Dermis blood vessel endothelial cell (primary cell): ENCODE measurements around the gene CAVIN2. TPM values are rescaled to one million over a fixed set of nuclear protein-coding genes. Genes with fewer than 3 reads are reported as not detected.

ENCODE experiments used
- DNase-seq: peaks from one replicate; pipeline ENCODE4 v3.0.0; 2010
- total RNA-seq: library from RNA; depleted of rRNA; stranded (reverse); fragments of >200 nt; gene quantifications from 2 replicates; pipeline ENCODE4 v1.2.3, GENCODE V29; 2014

The CAVIN2 gene
- total RNA-seq, 1 donor from 2014 or later = 430 TPM

DNA sequence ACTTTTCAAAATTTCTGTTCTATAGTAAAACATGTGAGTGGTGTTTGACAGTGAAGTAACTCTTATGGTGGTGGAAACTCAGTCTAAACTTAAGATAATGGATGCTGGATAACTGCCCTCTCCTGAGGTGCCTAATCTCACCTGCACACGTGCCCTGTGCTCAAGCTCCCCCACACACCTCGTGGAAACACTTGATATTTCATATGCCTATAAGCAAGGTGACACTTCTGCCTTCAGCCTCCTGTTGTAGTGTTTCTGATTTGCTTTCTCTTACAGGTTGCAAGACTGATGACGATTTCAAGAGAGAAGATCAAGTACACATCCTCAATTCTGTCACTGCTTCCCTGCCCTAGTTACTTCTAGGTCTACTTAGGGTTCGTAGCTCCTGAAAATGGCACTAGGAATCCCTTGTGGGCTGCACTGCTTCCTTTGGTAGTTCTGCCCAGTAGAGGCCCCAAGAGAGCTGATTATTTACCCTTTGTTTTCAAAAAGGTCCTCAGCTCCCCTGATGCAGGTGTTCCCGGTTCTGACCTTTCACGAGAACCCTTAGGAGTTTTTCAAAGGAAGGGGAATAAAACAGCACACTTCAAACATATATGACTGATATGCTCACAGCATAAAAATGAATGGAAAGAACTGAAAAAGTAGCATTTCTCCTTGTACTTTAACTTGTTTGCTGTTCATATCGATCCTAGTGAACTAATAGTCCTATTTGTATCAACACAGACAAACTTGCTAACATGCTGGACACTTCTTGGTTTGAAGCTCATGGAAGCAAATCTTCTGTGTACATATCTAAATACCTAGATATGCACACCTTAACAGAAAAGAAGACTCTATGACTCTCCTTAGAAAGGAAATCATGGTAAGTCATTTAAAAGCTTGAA lies 6.7 kb downstream of the CAVIN2 start:
- DNase-seq = peak; percentile 47

DNA sequence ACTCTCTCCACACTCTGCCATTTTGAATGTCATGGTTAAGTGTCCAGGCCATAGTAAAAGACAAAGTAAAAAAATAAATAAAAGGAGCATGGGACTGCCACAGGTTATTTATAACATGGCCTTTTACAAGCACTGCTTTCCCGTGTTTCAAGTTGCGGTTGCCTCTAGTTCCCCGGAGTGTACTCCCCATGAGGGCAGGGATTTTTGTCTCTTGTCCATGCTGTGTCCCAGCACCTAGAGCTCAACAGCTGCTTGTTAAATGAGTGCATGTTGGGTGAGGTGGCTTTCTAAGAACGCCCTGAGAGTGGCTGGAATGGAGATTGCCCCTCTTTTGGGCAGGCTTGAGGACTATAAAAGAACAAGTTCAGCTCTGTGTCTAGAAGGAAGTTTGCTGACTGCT lies 8.4 kb downstream of the CAVIN2 start:
- peak; percentile 42 for DNase-seq

DNA sequence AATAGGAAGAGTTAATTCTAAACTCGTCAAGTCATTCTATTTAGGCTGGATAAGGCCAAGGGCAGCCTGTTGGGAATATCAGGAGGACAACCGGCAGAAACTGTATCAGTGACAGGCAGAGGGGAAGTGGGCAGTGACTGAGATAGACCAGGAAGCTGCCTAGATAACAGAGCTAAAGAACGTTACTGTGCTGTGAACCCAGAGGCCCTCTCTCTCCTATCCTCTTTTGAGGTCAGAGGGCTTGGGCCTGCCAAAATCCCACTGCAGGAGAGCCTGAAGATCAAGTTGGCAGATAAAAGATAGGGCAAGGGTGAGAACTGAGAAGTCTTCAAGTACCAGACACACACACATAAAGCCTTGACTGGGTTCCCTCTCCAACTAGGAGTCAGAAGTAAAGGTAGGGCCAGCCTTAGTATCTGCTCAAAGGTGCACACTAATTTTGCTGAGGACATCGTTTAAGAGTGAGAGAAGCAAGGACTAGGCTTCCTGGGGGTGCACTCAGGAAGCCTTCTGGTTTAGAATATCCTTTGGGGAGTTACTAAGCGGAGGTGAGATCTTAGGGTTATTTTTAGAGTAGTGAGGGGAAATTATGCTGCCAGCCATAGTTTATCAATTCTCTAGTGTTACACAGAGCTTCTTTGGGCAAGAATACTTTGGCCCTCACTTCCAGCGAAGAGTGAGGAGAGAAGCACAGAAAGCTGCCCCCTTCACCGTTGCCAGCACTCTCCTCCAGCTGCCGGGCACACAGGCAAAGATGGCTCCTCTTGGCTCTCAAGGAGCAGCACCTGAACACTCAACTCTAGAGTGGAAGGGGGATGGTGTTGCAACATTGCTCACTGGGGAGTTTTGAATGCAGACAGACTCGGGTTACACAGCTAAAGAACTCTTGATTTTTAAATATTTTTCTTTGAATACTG lies 9.8 kb downstream of the CAVIN2 start:
- DNase-seq = peak; percentile 38

DNA sequence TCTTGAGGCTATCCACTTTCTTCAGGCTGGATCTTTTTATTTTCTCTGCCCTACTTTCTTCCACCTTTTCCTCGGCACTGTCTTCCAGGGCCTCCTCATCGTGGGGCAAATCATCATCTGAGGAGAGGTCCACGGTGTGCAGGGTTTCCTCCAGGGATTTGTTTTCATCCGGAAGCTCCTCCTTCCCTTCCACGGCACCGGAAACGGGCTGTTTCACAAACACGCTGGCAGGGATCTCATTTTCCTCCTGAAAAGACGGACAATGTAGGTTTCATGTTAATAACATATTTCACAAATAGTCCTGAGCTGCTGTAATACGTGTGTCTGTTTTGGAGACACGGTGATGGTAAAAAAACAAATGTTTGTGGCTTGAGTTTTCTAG lies 10.4 kb downstream of the CAVIN2 start:
- DNase-seq = peak; percentile 33

DNA sequence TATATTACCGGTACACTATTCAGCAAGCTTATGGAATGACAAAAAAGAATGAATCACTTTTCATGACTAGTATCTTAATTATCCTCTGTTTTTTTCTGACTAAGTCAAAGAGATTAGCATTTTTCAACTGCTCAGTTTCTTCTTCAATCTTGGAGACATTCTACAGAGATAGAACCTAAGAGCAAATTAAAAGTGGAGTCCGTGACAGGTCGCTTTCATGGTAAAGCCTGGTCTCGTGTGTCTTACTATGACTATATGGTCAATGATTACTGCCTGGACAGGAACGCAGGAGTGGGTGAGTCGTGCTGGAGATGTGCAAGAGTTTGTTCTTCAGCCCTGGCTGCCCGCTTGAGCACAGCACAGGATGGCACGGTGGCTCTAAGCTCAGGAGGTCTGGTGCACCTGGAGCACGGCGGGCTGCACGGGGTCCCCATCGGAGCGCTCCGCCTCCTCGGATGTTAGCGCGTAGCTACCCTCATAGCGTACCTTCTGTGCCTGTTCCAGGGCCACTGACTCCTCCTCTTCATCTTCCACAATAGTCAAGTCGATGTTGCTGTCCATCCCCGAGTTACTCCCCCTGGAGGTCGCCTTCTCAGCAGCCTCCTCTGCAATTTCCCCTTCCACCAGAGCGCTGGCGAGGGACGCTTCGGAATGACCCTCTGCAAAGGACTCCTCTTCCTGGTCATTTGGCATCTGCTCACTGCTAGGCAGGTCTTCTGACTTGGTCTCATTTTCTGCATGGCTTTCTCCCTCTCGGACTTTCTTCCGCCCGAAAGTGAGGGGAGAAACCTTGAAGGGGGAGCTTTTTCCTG lies 11.1 kb downstream of the CAVIN2 start:
- DNase-seq = peak; percentile 46

DNA sequence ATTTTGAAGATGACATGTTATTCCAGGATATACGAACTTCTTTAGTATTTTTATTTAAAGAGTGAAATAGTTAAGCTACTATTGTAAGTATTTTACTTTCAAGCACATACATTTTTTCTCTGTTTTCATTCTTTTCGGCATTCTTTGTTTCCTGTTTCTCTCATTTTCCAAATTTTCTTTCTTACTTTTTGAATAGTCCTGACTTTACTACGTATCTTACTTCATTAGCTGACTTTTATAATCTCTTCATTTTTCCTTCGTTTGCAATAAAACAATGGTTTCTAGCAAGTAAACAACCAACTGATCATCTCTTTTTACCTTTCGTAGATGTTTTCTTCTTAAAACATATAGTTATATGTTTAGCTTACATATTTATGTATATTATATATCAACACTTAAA lies 11.8 kb downstream of the CAVIN2 start:
- no peak for DNase-seq

DNA sequence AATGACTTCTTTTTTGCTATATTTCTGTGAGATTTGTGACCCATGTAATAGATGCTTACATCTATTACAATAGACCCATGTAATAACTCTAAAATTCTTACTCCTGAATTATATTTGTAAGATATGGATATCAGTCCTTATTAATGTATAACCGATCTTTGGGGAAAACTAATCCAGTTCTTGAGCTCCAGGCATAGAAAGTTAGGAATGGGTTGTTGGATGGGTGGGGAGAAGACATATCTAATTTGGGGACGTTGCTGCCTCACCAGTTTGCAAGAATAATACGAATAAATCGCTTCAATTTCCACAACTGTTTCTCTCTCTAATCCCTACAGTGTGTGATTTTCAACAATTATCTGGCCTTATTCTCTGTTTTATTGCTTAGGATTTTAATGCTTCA lies 13.5 kb downstream of the CAVIN2 start:
- DNase-seq = peak; percentile 60

DNA sequence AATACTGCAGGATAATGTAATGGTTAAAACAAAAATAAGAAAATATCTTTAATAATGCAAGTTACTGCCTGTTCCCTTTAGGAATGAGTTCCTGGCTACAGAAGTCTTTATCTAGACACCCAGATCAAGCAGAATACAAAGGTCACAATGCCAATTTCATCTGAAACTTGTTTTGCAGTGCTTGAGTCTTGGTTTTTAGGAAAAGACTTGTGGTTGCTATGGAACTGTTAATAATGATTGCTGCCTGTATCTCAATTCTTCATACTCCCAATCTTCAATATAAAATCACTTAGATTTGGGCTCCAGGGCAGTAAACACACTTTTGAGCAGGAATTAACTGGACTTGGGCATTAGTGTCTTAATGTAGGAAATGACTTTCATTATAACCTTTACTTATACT lies 14.2 kb downstream of the CAVIN2 start:
- peak; percentile 66 for DNase-seq

DNA sequence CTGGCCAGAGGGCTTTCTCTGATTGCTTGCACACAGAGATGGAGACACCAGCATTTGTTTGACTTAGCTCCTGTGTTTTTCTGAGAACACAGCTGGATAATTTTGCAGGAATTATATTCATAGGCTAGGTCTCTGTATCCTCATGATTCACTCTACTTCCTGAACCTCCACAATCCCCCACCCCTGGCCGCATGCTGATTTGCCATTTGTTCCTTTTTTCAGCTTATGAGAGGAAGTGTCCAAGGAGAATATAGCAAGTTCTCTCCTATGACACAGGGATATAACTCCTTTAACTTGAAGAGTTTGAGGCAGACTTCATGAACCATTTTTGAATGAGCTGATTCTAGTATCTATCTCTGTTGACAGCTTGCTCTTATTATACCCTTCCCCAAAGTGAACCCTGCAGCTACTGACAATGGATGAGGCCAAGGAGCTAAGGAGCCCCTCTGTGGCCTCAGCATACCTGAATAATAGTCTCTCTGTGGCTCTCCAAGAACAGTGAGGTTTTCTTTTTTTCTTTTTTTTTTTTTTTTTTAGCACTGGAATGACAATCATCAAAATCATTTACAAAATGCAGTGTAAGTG lies 15.4 kb downstream of the CAVIN2 start:
- DNase-seq = peak; percentile 75

DNA sequence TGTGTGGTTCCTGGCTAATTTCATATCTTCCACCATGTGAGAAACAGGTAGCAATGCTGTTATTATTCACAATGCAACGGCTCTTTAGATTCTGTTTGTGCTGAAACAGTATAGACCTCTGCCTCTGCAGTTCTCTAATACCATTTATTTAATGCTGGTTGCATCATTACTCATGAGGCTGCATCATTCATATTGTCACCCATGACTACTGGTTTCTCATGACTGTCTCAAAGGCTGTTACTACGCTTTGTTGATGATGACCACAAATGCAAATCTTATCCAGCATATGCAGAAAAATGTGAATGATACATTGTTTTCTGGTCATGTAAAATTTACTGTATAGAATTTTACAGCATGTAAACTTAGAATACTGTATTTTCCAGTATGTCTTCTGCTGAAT lies 22.5 kb downstream of the CAVIN2 start:
- DNase-seq = no peak

DNA sequence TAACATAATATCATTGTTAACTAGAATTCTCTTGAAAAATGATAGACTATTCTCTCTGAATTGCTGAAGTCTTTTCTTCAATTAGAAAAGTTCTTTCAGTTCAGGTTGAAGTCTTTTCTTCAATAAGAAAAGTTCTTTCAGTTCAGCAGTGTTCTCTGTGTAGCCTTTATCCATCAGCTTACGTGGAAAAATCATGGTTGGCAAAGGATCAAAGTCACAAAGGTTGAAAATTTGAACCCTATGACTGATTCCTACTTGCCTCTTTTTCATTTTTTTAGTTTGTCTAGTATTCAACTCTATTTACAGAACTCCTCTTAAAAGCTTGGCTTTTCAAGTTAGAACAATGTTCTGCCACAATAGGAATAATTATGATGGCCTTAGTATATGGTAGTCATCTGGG lies 25.8 kb downstream of the CAVIN2 start:
- no peak for DNase-seq

DNA sequence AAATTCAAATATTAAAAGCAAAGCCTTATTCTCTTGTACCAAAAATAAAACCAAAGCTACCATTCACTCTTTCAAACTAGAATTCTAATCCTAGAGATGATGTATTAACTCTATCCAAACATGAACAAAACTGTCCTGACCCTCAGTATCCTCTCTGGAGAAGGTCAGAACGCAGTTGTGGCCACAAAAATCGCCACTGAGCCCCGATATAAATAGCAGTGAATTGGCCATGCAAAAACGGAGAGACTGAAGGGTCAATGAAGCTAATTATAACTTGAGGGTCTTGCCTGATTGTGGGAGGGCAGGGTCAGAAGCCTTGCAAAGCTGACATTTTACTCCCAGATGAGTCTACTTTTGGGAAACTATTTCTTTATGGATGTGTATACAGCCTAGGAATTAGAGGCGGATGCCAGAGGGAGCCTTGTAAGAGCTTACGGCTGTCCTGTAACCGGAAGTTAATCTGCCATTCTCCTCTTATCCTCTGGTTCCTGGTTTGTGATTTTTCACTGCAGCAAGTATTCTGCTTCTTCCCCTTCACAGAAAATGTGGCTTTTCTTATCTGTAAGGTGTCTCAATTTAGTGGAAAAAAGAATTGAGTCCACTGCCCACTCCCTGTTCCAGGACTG lies 28.1 kb downstream of the CAVIN2 start:
- no peak for DNase-seq

DNA sequence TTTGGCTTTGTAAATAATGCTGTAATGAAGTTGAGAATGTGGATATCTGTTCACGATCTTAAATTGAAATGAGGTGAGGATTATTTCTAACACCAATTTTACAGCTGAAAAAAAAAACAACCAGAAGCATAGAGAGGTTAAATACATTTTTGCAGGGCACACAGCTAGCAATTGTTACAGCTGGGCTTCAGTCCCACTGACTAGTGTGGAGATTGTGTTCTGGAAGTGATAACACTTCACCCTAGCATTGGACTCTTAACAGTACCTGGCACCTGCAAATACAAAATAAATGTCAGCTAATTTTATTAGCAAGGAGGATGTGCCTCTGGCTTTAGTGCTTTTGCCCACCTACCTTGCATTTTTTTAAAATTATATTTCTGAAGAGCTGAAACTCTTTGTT lies 28.8 kb downstream of the CAVIN2 start:
- no peak for DNase-seq

DNA sequence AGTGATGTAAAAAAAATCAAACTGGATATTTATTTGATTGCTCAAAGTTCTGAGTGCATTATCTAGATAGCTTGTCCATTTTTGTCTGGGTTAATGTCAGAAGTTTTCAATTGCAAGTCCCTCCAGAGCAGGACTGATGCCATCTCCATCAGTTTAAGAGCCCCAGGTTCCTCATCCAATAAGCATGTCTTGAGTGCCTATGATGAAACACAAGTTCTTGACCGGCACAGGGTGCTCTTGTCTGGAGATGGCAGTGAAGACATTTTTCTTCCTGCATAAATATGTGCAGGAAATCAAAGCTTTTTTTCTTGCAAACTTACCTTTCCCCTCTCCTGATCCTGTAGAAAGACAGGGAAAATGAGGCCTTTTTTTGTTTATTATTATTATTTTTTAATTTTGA lies 31.9 kb downstream of the CAVIN2 start:
- no peak for DNase-seq

DNA sequence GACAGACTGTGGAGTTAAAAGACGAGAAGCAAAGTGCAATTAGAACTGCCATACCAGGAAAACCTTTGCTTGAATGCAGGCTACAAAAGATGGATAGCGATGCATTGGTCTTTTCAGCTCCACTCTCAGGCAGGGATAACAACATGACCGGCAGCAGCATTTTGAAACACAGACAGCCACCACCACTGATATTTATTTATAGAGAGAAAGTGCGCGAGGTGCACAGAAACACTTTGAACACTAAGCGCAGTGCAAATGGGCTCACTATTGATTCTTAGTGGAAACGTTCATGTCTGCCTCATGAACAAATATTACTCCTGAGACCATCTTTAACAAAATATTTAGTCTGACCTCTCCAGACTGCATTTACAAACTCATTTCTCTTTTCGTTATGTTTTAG lies 32.9 kb downstream of the CAVIN2 start:
- no peak for DNase-seq

DNA sequence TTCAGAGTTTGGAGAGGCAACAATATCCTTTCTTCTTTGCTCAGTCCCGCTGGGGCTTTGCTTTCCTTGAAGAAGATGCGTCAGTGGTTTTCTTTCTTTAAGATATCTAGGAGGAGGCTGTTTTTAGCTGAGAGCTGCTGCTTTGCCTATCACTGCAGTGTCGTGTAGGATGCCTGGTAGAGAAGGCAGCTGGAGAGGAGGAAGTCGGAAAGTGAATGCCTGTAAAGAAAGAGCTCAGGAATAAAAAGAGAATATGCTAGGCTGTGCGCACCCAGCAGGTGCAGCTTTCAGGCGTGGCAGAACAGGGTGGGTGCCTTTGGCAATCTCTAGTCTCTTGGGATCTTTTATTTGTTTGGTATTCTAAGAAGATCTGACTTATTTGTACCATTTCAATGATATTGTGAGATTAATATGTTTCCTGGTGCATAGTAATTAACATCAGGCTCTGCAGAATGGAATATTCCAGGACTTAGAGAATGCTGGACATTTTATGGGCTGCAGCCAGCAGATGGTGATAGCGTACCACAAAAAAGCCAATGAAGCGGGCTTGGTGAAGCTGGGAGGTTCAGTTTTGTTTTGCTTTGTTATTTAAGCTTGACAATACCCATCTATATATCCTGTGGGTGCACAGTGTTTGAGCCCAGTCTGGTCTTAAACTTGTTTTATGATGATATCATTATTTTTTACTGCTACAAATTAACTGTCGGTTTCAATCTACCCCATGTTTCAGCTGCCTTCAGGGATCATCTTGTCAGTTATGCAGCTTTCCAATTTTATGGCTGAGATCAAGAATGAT lies 34.9 kb downstream of the CAVIN2 start:
- DNase-seq = peak; percentile 84

DNA sequence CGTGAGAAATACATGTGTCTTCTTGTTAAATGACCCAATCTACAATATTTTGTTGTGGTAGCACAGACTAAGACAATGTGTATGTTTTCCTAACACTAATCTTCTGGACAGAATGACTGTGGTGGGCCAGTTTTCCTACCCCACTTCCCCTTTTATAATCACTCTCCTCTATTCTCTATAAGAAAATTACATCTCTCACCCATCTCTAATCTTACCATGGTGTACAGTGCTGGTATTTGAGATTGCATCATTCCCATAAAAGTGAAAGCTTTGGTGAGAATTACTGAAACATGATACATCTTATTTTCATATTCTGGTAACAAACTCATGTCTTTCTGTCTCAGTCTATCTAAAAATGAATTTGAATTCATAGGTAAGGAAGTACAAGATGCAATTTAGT lies 40.5 kb downstream of the CAVIN2 start:
- DNase-seq = no peak

DNA sequence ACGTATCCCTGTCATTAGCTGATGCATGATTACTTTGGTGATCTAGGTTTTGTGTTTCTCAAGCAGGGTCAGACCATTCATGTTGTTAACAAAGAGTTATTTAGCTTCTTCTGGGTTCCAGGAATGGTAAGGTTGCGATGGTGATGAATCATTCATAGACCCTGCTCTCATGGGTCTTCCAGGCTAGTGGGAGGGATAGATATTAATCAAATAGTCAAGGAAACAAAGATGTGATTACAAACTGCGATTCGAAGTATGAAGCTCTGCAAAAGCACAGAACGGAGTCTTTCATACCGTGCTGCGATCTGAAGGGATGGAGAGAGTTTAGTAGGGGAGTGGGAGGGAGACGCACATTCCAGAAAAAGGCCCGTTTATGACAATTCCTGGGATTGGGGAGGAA lies 42.1 kb downstream of the CAVIN2 start:
- DNase-seq = no peak

DNA sequence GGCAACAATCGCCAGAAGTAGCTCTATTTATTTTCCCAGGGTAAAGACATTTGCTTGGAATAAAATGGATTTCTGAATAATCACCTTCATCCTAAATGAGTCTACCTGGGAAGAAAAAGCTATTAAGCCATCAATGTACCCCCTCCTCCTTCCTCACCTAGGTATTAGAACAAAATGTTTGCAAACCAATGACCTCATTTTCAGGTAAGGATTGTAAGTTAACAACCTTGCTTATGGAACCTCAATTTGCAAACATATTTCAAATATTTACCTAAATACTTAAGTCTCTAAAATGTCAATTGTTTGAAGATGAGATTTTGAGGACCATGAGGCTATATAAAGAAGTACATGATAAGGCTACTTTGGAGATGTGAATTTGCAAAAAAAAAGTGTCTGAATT lies 43.9 kb downstream of the CAVIN2 start:
- no peak for DNase-seq

DNA sequence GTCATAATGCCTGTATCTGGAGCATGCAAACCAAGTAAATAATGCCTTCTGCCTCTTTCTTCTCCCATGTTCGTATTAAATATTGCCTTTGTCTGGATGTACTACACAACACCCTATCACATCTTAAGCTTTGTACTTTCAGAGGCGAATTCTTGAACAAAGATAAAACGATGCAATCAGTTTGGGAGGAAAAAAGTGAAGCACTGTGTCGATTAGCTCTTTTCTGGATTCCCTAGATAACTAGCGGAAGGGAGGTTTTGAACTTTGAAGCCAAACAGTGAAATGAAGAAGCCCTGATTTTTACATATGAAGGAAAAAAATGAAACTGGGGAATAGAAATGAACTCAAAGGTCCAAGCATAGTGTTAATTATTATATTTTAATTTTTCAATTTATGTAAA lies 44.7 kb downstream of the CAVIN2 start:
- no peak for DNase-seq

DNA sequence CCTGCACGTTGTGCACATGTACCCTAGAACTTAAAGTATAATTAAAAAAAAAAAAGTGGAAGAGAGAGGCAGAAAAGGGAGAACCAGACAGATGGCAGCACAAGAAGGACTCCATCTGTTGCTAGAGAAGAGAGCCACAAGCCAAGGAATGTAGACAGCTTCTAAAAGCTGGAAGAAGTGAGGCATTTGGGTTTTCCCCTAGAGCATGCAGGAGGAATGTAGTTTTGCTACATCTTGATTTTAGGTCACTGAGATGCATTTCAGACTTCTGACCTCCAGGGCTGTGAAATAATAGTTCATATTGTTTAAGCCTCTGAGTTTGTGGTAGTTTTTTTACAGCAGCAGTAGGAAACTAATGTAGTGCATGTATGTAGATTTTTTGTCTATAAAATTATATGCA lies 46.0 kb downstream of the CAVIN2 start:
- DNase-seq = no peak
